DND-41 (cell line): Measurements from ENCODE around the gene TEF.

Source experiments
- EZH2 ChIP-seq: IDR thresholded peaks from 3 replicates; pipeline ENCODE4 v1.6.1; 2012; ENCODE audit warnings: borderline replicate concordance, low read depth, mild to moderate bottlenecking, moderate library complexity, low read length, inconsistent platforms; ENCODE audit not compliant: severe bottlenecking
- TF ChIP-seq, protein P1 (sequence below): IDR thresholded peaks from 2 replicates; pipeline ENCODE4 v1.5.1; 2012; ENCODE audit warnings: borderline replicate concordance, low read length, moderate library complexity, mild to moderate bottlenecking; ENCODE audit not compliant: poor library complexity, severe bottlenecking; ENCODE audit errors: extremely low read depth

DNA sequence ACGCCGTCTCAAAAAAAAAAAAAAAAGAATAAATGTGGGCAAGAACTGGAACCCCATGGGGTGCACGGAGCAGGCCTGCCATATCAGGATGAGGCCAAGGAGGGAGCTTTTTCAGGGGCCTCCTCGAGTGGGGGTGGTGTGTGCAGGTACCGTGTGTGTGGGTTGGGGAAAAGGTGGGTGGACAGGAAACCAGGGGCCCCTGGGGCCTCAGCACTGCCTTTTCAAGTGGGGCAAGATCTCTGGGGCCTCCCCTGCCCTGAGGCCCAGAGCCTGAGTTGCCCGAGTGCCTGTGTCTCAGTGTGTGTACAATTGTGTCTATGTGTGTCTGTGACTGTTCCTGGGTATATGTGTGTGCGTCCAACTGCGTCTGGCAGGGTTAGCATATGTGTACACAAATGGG lies 23.8 kb downstream of the TEF start:
- TF ChIP-seq EZH2, result no peak
- TF ChIP-seq, protein P1, sequence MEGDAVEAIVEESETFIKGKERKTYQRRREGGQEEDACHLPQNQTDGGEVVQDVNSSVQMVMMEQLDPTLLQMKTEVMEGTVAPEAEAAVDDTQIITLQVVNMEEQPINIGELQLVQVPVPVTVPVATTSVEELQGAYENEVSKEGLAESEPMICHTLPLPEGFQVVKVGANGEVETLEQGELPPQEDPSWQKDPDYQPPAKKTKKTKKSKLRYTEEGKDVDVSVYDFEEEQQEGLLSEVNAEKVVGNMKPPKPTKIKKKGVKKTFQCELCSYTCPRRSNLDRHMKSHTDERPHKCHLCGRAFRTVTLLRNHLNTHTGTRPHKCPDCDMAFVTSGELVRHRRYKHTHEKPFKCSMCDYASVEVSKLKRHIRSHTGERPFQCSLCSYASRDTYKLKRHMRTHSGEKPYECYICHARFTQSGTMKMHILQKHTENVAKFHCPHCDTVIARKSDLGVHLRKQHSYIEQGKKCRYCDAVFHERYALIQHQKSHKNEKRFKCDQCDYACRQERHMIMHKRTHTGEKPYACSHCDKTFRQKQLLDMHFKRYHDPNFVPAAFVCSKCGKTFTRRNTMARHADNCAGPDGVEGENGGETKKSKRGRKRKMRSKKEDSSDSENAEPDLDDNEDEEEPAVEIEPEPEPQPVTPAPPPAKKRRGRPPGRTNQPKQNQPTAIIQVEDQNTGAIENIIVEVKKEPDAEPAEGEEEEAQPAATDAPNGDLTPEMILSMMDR, result no peak
